LNCaP clone FGC (cell line): Measurements from ENCODE around the gene PFDN2.

Source experiments
- DNase-seq: peaks from one replicate; pipeline ENCODE4 v3.0.0-alpha.2; 2011; ENCODE audit warnings: low read depth
- H3K4me3 ChIP-seq: 2 replicates; pipeline ENCODE4 v1.5.1; 2011; ENCODE audit warnings: mild to moderate bottlenecking, low read depth, low read length, control low read depth
- TF ChIP-seq, protein P1 (sequence below): IDR thresholded peaks from 2 replicates; pipeline ENCODE4 v1.5.1; 2012; ENCODE audit warnings: mild to moderate bottlenecking; ENCODE audit not compliant: control insufficient read depth, insufficient read depth; ENCODE audit errors: extremely low read depth

The PFDN2 gene

DNA sequence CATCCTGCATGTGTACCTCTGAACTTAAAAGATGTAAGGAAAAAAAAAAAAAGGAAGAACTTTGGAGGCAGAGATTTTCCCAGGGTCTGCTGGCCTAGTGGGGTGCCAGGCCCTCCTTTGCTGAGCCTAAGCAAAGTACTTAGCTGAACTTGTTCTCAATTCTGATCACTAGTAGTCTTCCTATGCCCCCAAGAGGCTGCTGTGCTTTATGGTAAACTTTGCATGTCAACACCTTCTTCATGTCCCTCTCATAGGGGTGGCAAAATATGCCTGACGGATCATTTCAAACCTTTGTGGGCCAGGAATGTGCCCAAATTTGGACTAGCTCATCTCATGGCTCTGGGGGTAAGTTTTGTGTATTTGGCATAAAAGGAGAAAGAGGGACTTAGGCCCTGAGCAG lies 40.0 kb upstream of the PFDN2 start:
- TF ChIP-seq, protein P1, sequence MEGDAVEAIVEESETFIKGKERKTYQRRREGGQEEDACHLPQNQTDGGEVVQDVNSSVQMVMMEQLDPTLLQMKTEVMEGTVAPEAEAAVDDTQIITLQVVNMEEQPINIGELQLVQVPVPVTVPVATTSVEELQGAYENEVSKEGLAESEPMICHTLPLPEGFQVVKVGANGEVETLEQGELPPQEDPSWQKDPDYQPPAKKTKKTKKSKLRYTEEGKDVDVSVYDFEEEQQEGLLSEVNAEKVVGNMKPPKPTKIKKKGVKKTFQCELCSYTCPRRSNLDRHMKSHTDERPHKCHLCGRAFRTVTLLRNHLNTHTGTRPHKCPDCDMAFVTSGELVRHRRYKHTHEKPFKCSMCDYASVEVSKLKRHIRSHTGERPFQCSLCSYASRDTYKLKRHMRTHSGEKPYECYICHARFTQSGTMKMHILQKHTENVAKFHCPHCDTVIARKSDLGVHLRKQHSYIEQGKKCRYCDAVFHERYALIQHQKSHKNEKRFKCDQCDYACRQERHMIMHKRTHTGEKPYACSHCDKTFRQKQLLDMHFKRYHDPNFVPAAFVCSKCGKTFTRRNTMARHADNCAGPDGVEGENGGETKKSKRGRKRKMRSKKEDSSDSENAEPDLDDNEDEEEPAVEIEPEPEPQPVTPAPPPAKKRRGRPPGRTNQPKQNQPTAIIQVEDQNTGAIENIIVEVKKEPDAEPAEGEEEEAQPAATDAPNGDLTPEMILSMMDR, result no peak
- no peak for DNase-seq
- no peak overlapping the region for H3K4me3 ChIP-seq

DNA sequence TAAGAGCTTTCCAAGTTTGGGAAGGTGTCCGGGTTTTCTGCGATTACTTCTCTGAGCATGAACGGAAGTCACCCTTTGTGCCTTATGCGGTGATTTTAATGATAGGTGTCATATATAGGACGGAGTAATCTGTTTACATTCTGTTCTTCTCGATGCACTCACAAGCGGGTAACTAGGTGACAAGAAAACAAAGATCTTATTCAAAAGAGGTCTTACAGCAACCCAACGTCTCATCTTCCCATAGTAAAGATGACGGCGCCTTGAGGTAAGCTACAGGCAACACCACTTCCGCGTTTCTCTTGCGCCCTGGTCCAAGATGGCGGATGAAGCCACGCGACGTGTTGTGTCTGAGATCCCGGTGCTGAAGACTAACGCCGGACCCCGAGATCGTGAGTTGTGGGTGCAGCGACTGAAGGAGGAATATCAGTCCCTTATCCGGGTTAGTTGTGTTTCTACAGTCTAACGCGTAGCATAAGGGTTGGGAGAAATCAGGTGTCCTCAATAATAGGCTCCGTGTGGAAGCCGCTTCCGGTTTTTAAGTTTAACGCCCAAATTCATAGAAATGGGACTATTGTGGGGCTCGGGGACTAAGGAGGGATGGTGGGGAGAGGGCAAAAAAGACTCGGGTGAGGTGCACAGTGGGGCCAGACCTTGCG lies 36.0 kb upstream of the PFDN2 start, which contains the start of gene UFC1:
Gene UFC1 (plus strand): TSS at position 297 of the 656 bp plus-strand sequence. CDS start 20 bp downstream, at position 317.
- TF ChIP-seq, protein P1, result no peak
- DNase-seq, result peak; percentile 82
- peak within 1 kb of the TSS; percentile 74 for H3K4me3 ChIP-seq

- peak overlapping the region; percentile 74 for H3K4me3 ChIP-seq
- DNase-seq, result no peak
- TF ChIP-seq, protein P1, result no peak
Observed at GRCh38 chr1:161153176-161153575, 35.3 kb upstream of the PFDN2 start.

GRCh38 chr1:161145832-161146231 lies 28.0 kb upstream of the PFDN2 start:
- H3K4me3 ChIP-seq, result no peak overlapping the region
- TF ChIP-seq, protein P1, result no peak
- no peak for DNase-seq

GRCh38 chr1:161140755-161141400 lies 23.0 kb upstream of the PFDN2 start:
- TF ChIP-seq, protein P1, result no peak
- no peak overlapping the region for H3K4me3 ChIP-seq
- no peak for DNase-seq

DNA sequence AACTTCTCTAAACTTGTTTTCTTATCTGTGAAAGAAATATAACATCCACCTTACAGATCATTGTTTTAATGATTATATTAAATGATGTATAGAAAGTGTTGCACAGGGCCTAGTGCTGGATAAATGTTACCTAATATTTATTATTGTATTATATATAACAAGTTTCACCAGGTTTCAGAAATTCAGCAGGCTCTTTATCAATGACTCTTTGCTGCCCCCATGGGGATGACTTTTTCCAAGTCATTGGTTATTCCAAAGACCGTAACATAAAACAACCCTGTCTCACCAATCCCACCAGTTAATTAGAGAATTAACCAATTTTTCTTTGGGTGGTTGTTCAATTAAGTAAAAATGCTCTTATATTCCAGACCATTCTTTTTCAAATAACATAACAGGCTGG lies 21.9 kb upstream of the PFDN2 start:
- no peak for DNase-seq
- H3K4me3 ChIP-seq, result no peak overlapping the region
- TF ChIP-seq, protein P1, result peak; percentile 36; the same call in 1 of the 2 replicates

DNA sequence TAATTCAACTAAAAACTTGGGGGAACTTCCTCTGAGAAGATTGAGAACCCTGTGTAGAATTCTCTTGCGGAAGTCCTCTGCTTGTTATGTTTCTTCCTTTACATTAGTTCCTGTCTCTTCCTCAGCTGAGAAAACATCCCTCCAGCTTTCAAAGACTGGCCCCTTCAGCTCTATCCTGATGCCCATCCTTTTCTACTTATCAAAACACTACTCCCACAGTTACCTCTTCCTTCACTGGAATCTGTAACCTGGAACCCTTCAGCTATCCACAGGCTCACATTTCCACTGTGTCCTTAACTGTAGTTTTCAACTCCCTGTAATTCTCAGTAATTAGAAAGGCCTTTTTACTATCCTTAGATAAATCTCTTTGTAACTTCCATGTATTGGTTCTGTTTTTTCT lies 20.6 kb upstream of the PFDN2 start:
- H3K4me3 ChIP-seq, result no peak overlapping the region
- no peak for DNase-seq
- TF ChIP-seq, protein P1, result no peak
